ENCODE results near the gene ZSWIM1.

ZSWIM1 gene

GRCh38 chr20:45905505-45906079 lies 24.6 kb downstream of the ZSWIM1 start:
- Histone ChIP-seq H3K9ac (ENCODE audit: low read depth, low read length) (no peak overlapping the region), H3K4me1 (ENCODE audit: control insufficient read depth, insufficient read depth, low read length) (no peaks in the 10 kb centered on the region), H3K4me3 (ENCODE audit: low read depth, low read length) (no peak overlapping the region), H3K27me3 (ENCODE audit: control insufficient read depth, insufficient read depth, low read length) (no peaks in the 10 kb centered on the region), H3K9me3 (ENCODE audit: control insufficient read depth, insufficient read depth, low read length) (no peaks in the 10 kb centered on the region), H3K36me3 (ENCODE audit: control insufficient read depth, insufficient read depth, low read length) (peaks cover 33% of the 10 kb centered on the region)

GRCh38 chr20:45907219-45907948 lies 26.4 kb downstream of the ZSWIM1 start:
- Histone ChIP-seq H3K27me3 (ENCODE audit: control insufficient read depth, insufficient read depth, low read length) (peaks cover 2% of the 10 kb centered on the region), H3K9ac (ENCODE audit: low read depth, low read length) (no peak overlapping the region), H3K4me3 (ENCODE audit: low read depth, low read length) (no peak overlapping the region), H3K4me1 (ENCODE audit: control insufficient read depth, insufficient read depth, low read length) (peaks cover 1% of the 10 kb centered on the region), H3K36me3 (ENCODE audit: control insufficient read depth, insufficient read depth, low read length) (peaks cover 27% of the 10 kb centered on the region), H3K9me3 (ENCODE audit: control insufficient read depth, insufficient read depth, low read length) (no peaks in the 10 kb centered on the region)

- Histone ChIP-seq H3K27me3 (ENCODE audit: control insufficient read depth, insufficient read depth, low read length) (peaks cover 3% of the 10 kb centered on the region), H3K36me3 (ENCODE audit: control insufficient read depth, insufficient read depth, low read length) (peaks cover 26% of the 10 kb centered on the region), H3K9ac (ENCODE audit: low read depth, low read length) (no peak overlapping the region), H3K4me3 (ENCODE audit: low read depth, low read length) (no peak overlapping the region), H3K9me3 (ENCODE audit: control insufficient read depth, insufficient read depth, low read length) (no peaks in the 10 kb centered on the region), H3K4me1 (ENCODE audit: control insufficient read depth, insufficient read depth, low read length) (peaks cover 3% of the 10 kb centered on the region)
Measured at GRCh38 chr20:45908084-45908483, 27.1 kb downstream of the ZSWIM1 start.

GRCh38 chr20:45909336-45909808 lies 28.3 kb downstream of the ZSWIM1 start:
- H3K4me1 ChIP-seq (ENCODE audit: control insufficient read depth, insufficient read depth, low read length): peaks cover 3% of the 10 kb centered on the region
- peaks cover 3% of the 10 kb centered on the region for H3K27me3 ChIP-seq (ENCODE audit: control insufficient read depth, insufficient read depth, low read length)
- H3K36me3 ChIP-seq (ENCODE audit: control insufficient read depth, insufficient read depth, low read length): peaks cover 22% of the 10 kb centered on the region

GRCh38 chr20:45909817-45910669 lies 29.0 kb downstream of the ZSWIM1 start:
- Histone ChIP-seq H3K36me3 (ENCODE audit: control insufficient read depth, insufficient read depth, low read length) (peaks cover 15% of the 10 kb centered on the region), H3K9ac (ENCODE audit: low read depth, low read length) (no peak overlapping the region), H3K4me3 (ENCODE audit: low read depth, low read length) (peak overlapping the region; percentile 18), H3K9me3 (ENCODE audit: control insufficient read depth, insufficient read depth, low read length) (no peaks in the 10 kb centered on the region), H3K4me1 (ENCODE audit: control insufficient read depth, insufficient read depth, low read length) (peaks cover 3% of the 10 kb centered on the region), H3K27me3 (ENCODE audit: control insufficient read depth, insufficient read depth, low read length) (peaks cover 3% of the 10 kb centered on the region)

More at GRCh38 chr20:45909336-45909808, 28.3 kb downstream of the ZSWIM1 start:
- H3K9me3 ChIP-seq (ENCODE audit: control insufficient read depth, insufficient read depth, low read length): no peaks in the 10 kb centered on the region
- H3K4me3 ChIP-seq (ENCODE audit: low read depth, low read length): no peak overlapping the region
- H3K9ac ChIP-seq (ENCODE audit: low read depth, low read length): no peak overlapping the region

GRCh38 chr20:45910670-45911485 lies 29.9 kb downstream of the ZSWIM1 start:
- H3K9ac ChIP-seq (ENCODE audit: low read depth, low read length): peak overlapping the region; percentile 79
- peaks cover 3% of the 10 kb centered on the region for H3K27me3 ChIP-seq (ENCODE audit: control insufficient read depth, insufficient read depth, low read length)
- peaks cover 3% of the 10 kb centered on the region for H3K4me1 ChIP-seq (ENCODE audit: control insufficient read depth, insufficient read depth, low read length)
- H3K4me3 ChIP-seq (ENCODE audit: low read depth, low read length): peak overlapping the region; percentile 85
- H3K9me3 ChIP-seq (ENCODE audit: control insufficient read depth, insufficient read depth, low read length): no peaks in the 10 kb centered on the region
- peaks cover 12% of the 10 kb centered on the region for H3K36me3 ChIP-seq (ENCODE audit: control insufficient read depth, insufficient read depth, low read length)

GRCh38 chr20:45911486-45912343 lies 30.7 kb downstream of the ZSWIM1 start, which contains the start of gene PLTP:
Gene PLTP, minus strand, starts transcription at chr20:45912155. Its CDS starts 703 bp downstream, at chr20:45911452.
- H3K27me3 ChIP-seq (ENCODE audit: control insufficient read depth, insufficient read depth, low read length): peaks cover 3% of the 10 kb centered on the region
- H3K9me3 ChIP-seq (ENCODE audit: control insufficient read depth, insufficient read depth, low read length): no peaks in the 10 kb centered on the region
- peak within 1 kb of the TSS; percentile 79 for H3K9ac ChIP-seq (ENCODE audit: low read depth, low read length)
- H3K4me1 ChIP-seq (ENCODE audit: control insufficient read depth, insufficient read depth, low read length): peaks cover 3% of the 10 kb centered on the region
- H3K36me3 ChIP-seq (ENCODE audit: control insufficient read depth, insufficient read depth, low read length): peaks cover 12% of the 10 kb centered on the region
- H3K4me3 ChIP-seq (ENCODE audit: low read depth, low read length): peak within 1 kb of the TSS; percentile 85

GRCh38 chr20:45912344-45912682 lies 31.3 kb downstream of the ZSWIM1 start:
- peaks cover 3% of the 10 kb centered on the region for H3K27me3 ChIP-seq (ENCODE audit: control insufficient read depth, insufficient read depth, low read length)
- no peak overlapping the region for H3K9ac ChIP-seq (ENCODE audit: low read depth, low read length)
- H3K9me3 ChIP-seq (ENCODE audit: control insufficient read depth, insufficient read depth, low read length): no peaks in the 10 kb centered on the region
- peak overlapping the region; percentile 85 for H3K4me3 ChIP-seq (ENCODE audit: low read depth, low read length)
- H3K4me1 ChIP-seq (ENCODE audit: control insufficient read depth, insufficient read depth, low read length): peaks cover 3% of the 10 kb centered on the region
- peaks cover 10% of the 10 kb centered on the region for H3K36me3 ChIP-seq (ENCODE audit: control insufficient read depth, insufficient read depth, low read length)

- Histone ChIP-seq H3K9me3 (ENCODE audit: control insufficient read depth, insufficient read depth, low read length) (no peaks in the 10 kb centered on the region), H3K4me3 (ENCODE audit: low read depth, low read length) (no peak overlapping the region), H3K27me3 (ENCODE audit: control insufficient read depth, insufficient read depth, low read length) (peaks cover 3% of the 10 kb centered on the region), H3K9ac (ENCODE audit: low read depth, low read length) (no peak overlapping the region), H3K36me3 (ENCODE audit: control insufficient read depth, insufficient read depth, low read length) (peaks cover 4% of the 10 kb centered on the region), H3K4me1 (ENCODE audit: control insufficient read depth, insufficient read depth, low read length) (peaks cover 3% of the 10 kb centered on the region)
Measured at GRCh38 chr20:45913116-45913515, 32.1 kb downstream of the ZSWIM1 start.

- no peaks in the 10 kb centered on the region for H3K36me3 ChIP-seq (ENCODE audit: control insufficient read depth, insufficient read depth, low read length)
- H3K27me3 ChIP-seq (ENCODE audit: control insufficient read depth, insufficient read depth, low read length): no peaks in the 10 kb centered on the region
- H3K9ac ChIP-seq (ENCODE audit: low read depth, low read length): no peak overlapping the region
- no peaks in the 10 kb centered on the region for H3K4me1 ChIP-seq (ENCODE audit: control insufficient read depth, insufficient read depth, low read length)
- no peaks in the 10 kb centered on the region for H3K9me3 ChIP-seq (ENCODE audit: control insufficient read depth, insufficient read depth, low read length)
- H3K4me3 ChIP-seq (ENCODE audit: low read depth, low read length): no peak overlapping the region
Measured at GRCh38 chr20:45917790-45918141, 36.7 kb downstream of the ZSWIM1 start.
